ENCODE results near the gene IRS2.

DNA sequence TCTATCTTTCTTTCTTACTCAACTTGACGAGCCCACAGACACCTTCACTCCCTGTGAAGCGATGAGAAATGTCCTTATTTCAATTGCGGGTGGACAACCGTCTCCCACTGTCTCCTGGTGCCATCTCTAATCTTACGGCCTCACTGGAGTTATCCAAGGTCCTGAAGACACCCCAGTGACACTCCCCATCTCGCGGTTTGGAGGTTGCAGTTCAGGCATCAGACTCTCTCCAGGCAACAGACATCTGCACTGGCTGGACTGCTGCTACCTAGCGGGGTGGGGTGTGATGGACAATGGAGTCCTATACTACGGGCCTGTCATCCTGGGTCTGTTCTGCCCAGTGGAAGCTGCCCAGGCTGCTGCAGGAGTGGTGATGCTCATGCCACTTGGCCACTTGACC lies 18.3 kb upstream of the IRS2 start:
- TF ChIP-seq POLR2AphosphoS5 (IDR thresholded peaks at IDR 0.05; ENCODE audit: low read depth, low read length) (no peak), TAF1 (IDR thresholded peaks at IDR 0.05; ENCODE audit: borderline replicate concordance, insufficient read depth, low read length) (no peak), SIN3A (IDR thresholded peaks at IDR 0.05; ENCODE audit: borderline replicate concordance, insufficient read depth, low read length) (no peak), REST (IDR thresholded peaks at IDR 0.05; ENCODE audit: insufficient read depth in 1 of 2, low read depth in 2 of 2, low read length in 2 of 2) (peak; percentile 70 to 87)
